HG03139 (cell line): ENCODE measurements around the gene PTCD1.

ENCODE experiments used
- ATAC-seq: cut with Tn5 transposase; IDR thresholded peaks from one replicate; pipeline ENCODE4 v1.9.1; 2021; ENCODE audit not compliant: unreplicated experiment

PTCD1 gene

DNA sequence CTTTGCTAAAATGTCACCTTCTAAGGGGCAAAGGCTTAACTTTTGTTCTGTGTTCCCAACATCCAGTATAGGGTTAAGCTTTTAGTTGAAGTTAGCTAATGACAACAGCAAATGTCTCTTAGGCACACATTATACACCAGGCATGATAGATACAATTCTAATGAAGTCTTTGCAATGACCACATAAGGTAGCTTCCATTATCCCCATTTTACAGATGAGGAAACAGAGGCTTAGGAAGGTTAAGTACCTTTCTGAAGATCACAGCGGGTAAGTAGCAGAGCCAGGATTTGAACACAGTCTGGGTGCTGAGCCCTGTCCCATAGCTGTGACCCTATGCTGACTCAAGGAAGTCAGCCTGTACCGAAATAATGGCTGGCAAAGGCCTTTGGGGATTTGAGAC lies 28.0 kb downstream of the PTCD1 start:
- ATAC-seq = no peak

- no peak for ATAC-seq
These were observed 28.8 kb downstream of the PTCD1 start for GRCh38 chr7:99409806-99410205.

DNA sequence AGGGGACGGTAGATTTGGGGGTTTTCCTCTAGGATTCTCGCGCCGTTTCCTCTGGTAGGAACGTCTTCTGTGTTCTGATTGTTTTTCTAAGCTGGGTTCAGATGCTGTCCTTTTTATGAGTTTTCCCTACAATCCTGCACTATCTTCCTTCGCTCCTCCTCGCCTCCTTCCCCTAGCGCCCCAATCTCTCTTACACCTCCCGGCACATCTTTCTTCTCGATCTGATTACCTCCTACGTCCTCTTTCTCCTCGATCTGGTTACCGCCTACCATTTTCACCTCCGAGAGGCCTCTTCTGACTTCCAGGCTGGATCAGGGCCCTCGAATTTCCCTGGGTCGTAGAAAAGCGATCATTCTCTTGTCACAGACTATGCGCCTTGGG lies 29.4 kb downstream of the PTCD1 start:
- peak; percentile 18 for ATAC-seq

GRCh38 chr7:99408379-99409191 lies 30.0 kb downstream of the PTCD1 start, which contains the start of the genes BUD31 and PDAP1:
Gene BUD31, plus strand, starts transcription at chr7:99408969. Its CDS starts 2,124 bp downstream, at chr7:99411093.
Gene PDAP1, minus strand, starts transcription at chr7:99408597. Its CDS starts 49 bp downstream, at chr7:99408548.
- ATAC-seq = peak; percentile 63

- ATAC-seq = no peak
These were observed 30.7 kb downstream of the PTCD1 start for GRCh38 chr7:99407872-99408378.

- ATAC-seq = no peak
These were observed 32.0 kb downstream of the PTCD1 start for GRCh38 chr7:99406557-99406956.

- ATAC-seq = no peak
These were observed 33.6 kb downstream of the PTCD1 start for GRCh38 chr7:99404977-99405320.

DNA sequence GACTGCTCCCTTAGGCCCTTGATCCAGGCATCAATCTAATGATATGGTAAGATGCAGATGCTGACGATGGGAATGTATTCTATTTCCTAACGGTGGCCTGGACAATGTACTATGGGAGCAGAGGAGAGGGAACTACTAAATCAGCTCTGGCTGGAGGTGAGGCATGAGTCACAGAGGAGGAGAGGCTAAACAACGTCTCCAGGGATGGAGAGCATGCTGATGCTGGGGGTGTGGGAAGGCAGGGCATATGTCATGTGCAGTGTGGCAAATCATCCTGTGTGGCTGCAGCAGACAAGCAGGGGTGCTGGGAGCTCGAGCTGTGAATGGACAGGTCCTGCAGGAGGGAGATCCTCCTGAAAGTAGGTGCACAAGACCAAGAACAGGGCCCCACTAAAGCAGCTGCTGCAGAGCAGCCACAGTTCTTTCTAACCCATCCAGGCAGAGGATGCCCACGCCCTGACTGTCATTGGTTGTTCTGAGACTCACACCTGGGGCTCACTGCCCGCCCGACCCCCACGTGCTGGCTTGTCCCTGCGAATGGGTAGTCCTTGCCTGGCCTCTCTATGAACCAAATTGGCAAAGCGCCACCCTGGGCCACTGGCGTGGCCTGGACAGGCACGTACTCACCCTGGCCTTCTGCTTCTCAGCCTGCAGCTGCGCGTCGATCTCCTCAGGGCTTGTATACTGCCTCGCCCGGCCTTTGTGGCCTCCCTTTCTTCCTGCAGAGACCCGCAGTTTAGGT lies 34.2 kb downstream of the PTCD1 start:
- no peak for ATAC-seq

DNA sequence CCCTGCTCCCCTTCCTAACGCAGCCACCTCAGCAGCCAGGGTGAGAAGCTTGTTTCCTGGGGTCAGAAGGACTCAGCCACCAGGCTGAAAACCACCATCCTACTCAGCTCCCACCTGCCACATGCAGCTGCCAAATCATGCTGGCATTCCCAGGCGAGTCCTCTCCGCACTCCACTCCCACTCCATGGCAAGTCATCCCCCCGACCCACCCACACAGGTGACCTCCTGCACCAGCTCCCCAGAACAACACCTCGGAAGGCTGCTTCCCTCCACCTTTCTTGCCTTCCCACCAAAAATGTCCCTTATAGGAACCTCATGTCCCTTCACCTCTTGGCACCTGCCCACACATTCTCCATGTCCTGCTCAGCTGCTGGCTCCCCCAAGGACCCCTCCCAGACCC lies 34.8 kb downstream of the PTCD1 start:
- ATAC-seq = no peak

DNA sequence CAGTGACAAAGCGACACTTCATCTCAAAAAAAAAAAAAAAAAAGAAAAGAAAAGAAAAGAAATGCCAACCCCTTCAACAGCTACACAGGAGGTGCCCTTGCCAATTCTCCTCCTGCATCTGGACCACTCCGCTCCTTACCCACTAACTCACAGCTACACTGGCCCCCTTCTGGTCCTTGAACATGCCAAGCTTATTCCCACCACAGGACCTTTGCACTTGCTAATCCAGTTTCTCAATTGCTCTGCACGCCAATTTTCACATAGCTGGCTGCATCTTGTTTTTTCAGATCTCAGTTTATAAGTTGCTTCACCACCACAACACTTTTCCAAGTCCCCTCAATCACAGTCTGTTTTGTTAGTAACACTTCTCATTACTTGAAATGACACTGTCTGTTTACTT lies 35.7 kb downstream of the PTCD1 start:
- no peak for ATAC-seq

GRCh38 chr7:99399597-99399996 lies 39.0 kb downstream of the PTCD1 start:
- ATAC-seq = no peak

GRCh38 chr7:99398891-99399445 lies 39.6 kb downstream of the PTCD1 start:
- no peak for ATAC-seq

- no peak for ATAC-seq
These were observed 41.2 kb downstream of the PTCD1 start for GRCh38 chr7:99397297-99397983.

DNA sequence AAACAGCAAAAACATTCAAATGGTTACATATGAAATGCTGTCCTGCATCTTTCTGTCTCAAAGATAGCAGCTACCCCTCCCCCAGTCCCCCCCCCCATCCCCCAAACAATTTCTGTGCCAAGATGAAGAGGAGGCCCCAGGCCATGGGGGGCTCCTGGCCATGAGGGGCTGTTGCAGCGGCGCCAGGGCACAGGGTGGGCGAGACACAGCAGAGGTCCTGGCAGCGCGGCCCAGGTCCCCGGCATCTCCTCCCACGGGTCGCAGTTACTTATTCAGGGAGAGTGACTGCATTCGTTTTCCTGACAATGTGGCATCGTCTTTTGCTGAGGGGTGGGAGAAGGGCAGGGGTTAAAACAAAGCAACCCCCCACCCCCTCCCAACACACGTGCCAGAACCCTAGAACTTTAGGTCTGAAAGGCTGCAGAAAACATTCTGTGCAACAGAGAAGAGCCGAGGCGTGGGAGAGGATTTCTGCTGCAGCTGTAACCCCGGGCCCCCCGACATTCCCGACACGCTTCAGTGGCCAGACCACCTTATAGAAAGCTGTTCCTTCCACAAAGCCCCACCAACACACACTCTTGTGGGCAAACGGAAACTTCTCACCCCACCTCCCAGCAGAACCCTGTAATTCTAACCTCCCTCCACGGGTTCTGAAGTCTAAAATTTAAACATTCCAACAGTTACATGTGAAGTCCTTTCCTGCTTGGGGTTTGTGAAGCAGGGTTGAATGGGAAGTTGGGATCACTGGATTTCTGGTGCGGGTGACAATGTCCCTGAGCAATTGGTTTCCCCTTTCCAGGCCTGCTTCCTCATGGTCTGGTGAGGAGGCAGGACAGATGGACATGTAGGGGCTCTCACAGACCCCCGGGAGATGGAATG lies 41.9 kb downstream of the PTCD1 start:
- ATAC-seq = no peak

- no peak for ATAC-seq
These were observed 42.8 kb downstream of the PTCD1 start for GRCh38 chr7:99395616-99396327.

DNA sequence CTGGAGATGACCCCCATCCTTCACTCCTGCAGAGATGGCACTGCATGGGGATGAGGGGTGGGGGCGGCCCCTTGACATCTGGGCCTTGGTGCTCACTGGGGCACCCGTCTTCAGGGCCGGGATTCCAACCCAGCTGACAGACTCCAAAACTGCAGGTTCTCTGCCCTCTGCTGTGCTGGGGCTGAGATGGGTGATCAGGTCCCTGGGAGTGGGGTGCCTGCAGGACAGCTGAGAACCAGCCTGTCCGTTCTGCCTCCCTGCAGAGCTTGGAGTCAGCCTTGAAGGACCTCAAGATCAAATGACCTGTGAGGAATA lies 44.5 kb downstream of the PTCD1 start:
- no peak for ATAC-seq

GRCh38 chr7:99393355-99394187 lies 45.0 kb downstream of the PTCD1 start:
- ATAC-seq = no peak

- ATAC-seq = no peak
These were observed 45.8 kb downstream of the PTCD1 start for GRCh38 chr7:99392659-99393354.
